IMR-90 (cell line): ENCODE measurements around the gene NME7. TPM values are rescaled to one million over a fixed set of nuclear protein-coding genes. Genes with fewer than 3 reads are reported as not detected.

ENCODE experiments used
- ATAC-seq: fragments of 200-7000 bp; cut with Tn5 transposase; 2 replicates; pipeline ENCODE4 v1.9.1; 2020; ENCODE audit warnings: low read depth, mild to moderate bottlenecking, moderate library complexity
- BruUV-seq: library from RNA; stranded (reverse); fragments of 400-500 nt; replicated peaks from 2 replicates; lab custom pipeline; 2021; lab: Mats Ljungman, UMichigan
- CTCF ChIA-PET: fragments of 300-600 bp; formaldehyde crosslinking; extraction: SDS; loops from one replicate; lab custom pipeline; 2021; ENCODE audit warnings: antibody characterized with exemption; lab: Yijun Ruan, JAX
- POLR2A ChIA-PET: fragments of 300-600 bp; sonication (Branson Sonifier 250); formaldehyde crosslinking; loops from one replicate; lab custom pipeline; 2022; ENCODE audit warnings: antibody characterized with exemption; ENCODE audit not compliant: unreplicated experiment; lab: Charles Lee
- DNase-seq: peaks from one replicate; pipeline ENCODE4 v3.0.0; 2013
- H2AFZ ChIP-seq: replicated peaks from 2 replicates; pipeline ENCODE3; 2013; ENCODE audit warnings: low read length, mild to moderate bottlenecking; ENCODE audit not compliant: poor library complexity
- H2AK5ac ChIP-seq: 2 replicates; pipeline ENCODE4 v1.6.1; 2013; ENCODE audit warnings: low read depth, low read length, inconsistent platforms
- H2AK9ac ChIP-seq: replicated peaks from 2 replicates; pipeline ENCODE3; 2013; ENCODE audit warnings: mild to moderate bottlenecking, low read depth, low read length, moderate library complexity; ENCODE audit not compliant: poor library complexity
- H2BK120ac ChIP-seq: 2 replicates; pipeline ENCODE4 v1.6.1; 2013; ENCODE audit warnings: low read depth, low read length, inconsistent platforms
- H2BK15ac ChIP-seq: 3 replicates; pipeline ENCODE4 v1.6.1; 2013; ENCODE audit warnings: low read depth, low read length, inconsistent platforms
- H2BK20ac ChIP-seq: 2 replicates; pipeline ENCODE4 v1.6.1; 2013; ENCODE audit warnings: low read depth, mild to moderate bottlenecking, inconsistent platforms, low read length, moderate library complexity
- H2BK5ac ChIP-seq: 2 replicates; pipeline ENCODE4 v1.6.1; 2013; ENCODE audit warnings: mild to moderate bottlenecking, low read depth, low read length, inconsistent platforms; ENCODE audit not compliant: poor library complexity, severe bottlenecking
- H3K14ac ChIP-seq: replicated peaks from 2 replicates; pipeline ENCODE4 v1.6.1; 2013; ENCODE audit warnings: low read depth, low read length, inconsistent platforms
- H3K18ac ChIP-seq: 2 replicates; pipeline ENCODE4 v1.6.1; 2013; ENCODE audit warnings: low read depth, low read length, control low read depth
- H3K23ac ChIP-seq: 2 replicates; pipeline ENCODE4 v1.6.1; 2013; ENCODE audit warnings: low read depth, low read length, inconsistent platforms
- H3K27ac ChIP-seq: 2 replicates; pipeline ENCODE4 v1.5.1; 2013; ENCODE audit warnings: mild to moderate bottlenecking, control low read depth, low read length; ENCODE audit not compliant: insufficient read depth
- H3K27me3 ChIP-seq: 2 replicates; pipeline ENCODE4 v1.6.1; 2013; ENCODE audit warnings: low read length; ENCODE audit not compliant: control insufficient read depth, insufficient read depth
- H3K36me3 ChIP-seq: 2 replicates; pipeline ENCODE4 v1.6.1; 2013; ENCODE audit warnings: low read length, mixed read lengths; ENCODE audit not compliant: control insufficient read depth, insufficient read depth
- H3K4ac ChIP-seq: 2 replicates; pipeline ENCODE4 v1.6.1; 2013; ENCODE audit warnings: low read depth, low read length, inconsistent platforms
- H3K4me1 ChIP-seq: 2 replicates; pipeline ENCODE4 v1.6.1; 2013; ENCODE audit warnings: low read length, mixed read lengths; ENCODE audit not compliant: control insufficient read depth, insufficient read depth
- H3K4me2 ChIP-seq: 2 replicates; pipeline ENCODE4 v1.6.1; 2013; ENCODE audit warnings: low read depth, mild to moderate bottlenecking, control low read depth, low read length, moderate library complexity
- H3K4me3 ChIP-seq: 2 replicates; pipeline ENCODE4 v1.5.1; 2013; ENCODE audit warnings: low read depth, mild to moderate bottlenecking, control low read depth, low read length, moderate library complexity; ENCODE audit not compliant: insufficient read depth
- H3K56ac ChIP-seq: 2 replicates; pipeline ENCODE4 v1.6.1; 2013; ENCODE audit warnings: low read length, inconsistent platforms; ENCODE audit not compliant: insufficient read depth; ENCODE audit errors: extremely low read depth
- H3K79me1 ChIP-seq, 2 experiments: 2 replicates each; pipeline ENCODE4 v1.6.1; 2013; ENCODE audit warnings: low read length in 2 of 2, inconsistent platforms in 1 of 2, low read depth in 1 of 2
- H3K9ac ChIP-seq: 2 replicates; pipeline ENCODE4 v1.6.1; 2013; ENCODE audit warnings: low read depth, low read length, control low read depth
- H3K9me1 ChIP-seq: 2 replicates; pipeline ENCODE4 v1.6.1; 2013; ENCODE audit warnings: low read length, inconsistent platforms; ENCODE audit not compliant: insufficient read depth
- H3K9me3 ChIP-seq: 2 replicates; pipeline ENCODE4 v1.6.1; 2013; ENCODE audit warnings: low read length; ENCODE audit not compliant: control insufficient read depth, insufficient read depth
- H4K20me1 ChIP-seq: 2 replicates; pipeline ENCODE4 v1.6.1; 2013; ENCODE audit warnings: low read length, inconsistent platforms; ENCODE audit not compliant: insufficient read depth
- H4K5ac ChIP-seq: 2 replicates; pipeline ENCODE4 v1.6.1; 2013; ENCODE audit warnings: mild to moderate bottlenecking, low read depth, low read length, control low read depth
- H4K8ac ChIP-seq, 2 experiments: 2 replicates each; pipeline ENCODE4 v1.6.1; 2013; ENCODE audit warnings: low read depth in 2 of 2, low read length in 2 of 2, control low read depth in 1 of 2, inconsistent platforms in 1 of 2
- H4K91ac ChIP-seq: 2 replicates; pipeline ENCODE4 v1.6.1; 2013; ENCODE audit warnings: low read depth, low read length, inconsistent platforms; ENCODE audit not compliant: insufficient read depth
- BHLHE40 ChIP-seq: fragments of 150-350 bp; IDR thresholded peaks from 2 replicates; pipeline ENCODE4 v1.6.1; 2016; ENCODE audit warnings: mild to moderate bottlenecking, low read depth, low read length
- NFE2L2 ChIP-seq: fragments of 150-350 bp; IDR thresholded peaks from 2 replicates; pipeline ENCODE4 v1.6.1; 2016; ENCODE audit warnings: low read depth, mild to moderate bottlenecking, low read length
- WGBS, 2 experiments: methylation state at CpG; one replicate each; pipeline versions ENCODE4 v1.1.5 to v1.1.7; 2013; ENCODE audit warnings: missing lambda C conversion rate in 2 of 2; ENCODE audit not compliant: insufficient read length in 1 of 2; ENCODE audit errors: extremely low coverage in 2 of 2; 5-methylcytosine and 5-hydroxymethylcytosine counted together
- dilution Hi-C: fragments of 300-500 bp; cut with HindIII; formaldehyde crosslinking; loops from one replicate; pipeline ENCODE4 v1.14.3; 2018; ENCODE audit warnings: low sequenced_read_pairs; ENCODE audit not compliant: unreplicated experiment
- in situ Hi-C: fragments of 300-500 bp; cut with MboI; formaldehyde crosslinking; loops from 3 replicates; pipeline ENCODE4 v1.14.3; 2019; ENCODE audit warnings: low sequenced_read_pairs, inconsistent platforms, mixed read lengths
- intact Hi-C: fragments of 100-400 bp; cut with micrococcal nuclease; formaldehyde crosslinking; loops from 2 replicates; pipeline ENCODE4 v1.10.0; 2022
- polyA plus RNA-seq, 3 experiments: library from polyadenylated mRNA; depleted of rRNA; stranded (reverse); fragments of >200 nt; gene quantifications; 2 replicates each; pipeline ENCODE4 v1.2.3, GENCODE V29; 2012; ENCODE audit warnings: low replicate concordance in 1 of 3
- total RNA-seq: library from RNA; depleted of rRNA; stranded (reverse); fragments of >200 nt; gene quantifications from 2 replicates; pipeline ENCODE4 v1.2.3, GENCODE V29; 2012

NME7 gene
- total and polyA plus RNA-seq, 2 of the 4 experiments (the other 2 are of a cell fraction) = 18.3 to 22.4 TPM

DNA sequence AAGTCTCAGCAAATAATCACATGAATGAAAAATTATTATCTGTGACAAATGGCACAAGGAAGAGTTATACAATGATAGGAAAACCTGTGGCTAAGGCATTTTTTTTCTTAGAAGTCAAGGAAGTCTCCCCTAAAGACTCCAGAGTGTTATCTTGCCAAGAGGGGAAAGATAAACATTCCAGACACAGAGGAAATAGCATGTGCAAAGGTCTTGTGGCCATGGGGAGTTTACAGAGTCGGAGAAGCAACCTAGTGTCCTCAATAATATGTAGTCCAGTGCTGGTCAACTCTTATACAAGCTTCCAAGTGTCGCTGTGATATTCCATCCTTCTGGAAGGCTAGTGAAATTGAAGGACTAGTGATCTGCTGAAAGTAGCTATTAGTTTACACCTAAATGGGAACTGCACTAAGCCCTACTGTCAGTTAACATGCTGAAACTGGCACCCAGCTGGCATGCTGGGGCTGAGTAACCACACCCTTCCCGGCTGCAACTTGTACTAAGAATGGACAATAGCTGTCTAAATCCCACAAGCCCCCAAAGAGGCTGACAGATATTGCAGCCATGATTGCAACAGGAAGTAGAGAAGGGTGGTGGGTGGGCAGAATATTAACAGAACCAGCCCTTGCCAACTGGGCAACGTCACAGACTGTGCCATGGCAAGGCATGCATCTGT, 272.6 kb downstream of the NME7 start:
- H3K23ac ChIP-seq = no peak overlapping the region
- TF ChIP-seq NFE2L2 = no peak
- TF ChIP-seq BHLHE40 = no peak
- H2BK20ac ChIP-seq = no peak overlapping the region
- H2BK15ac ChIP-seq = no peak overlapping the region
- H3K4ac ChIP-seq = no peak overlapping the region
- H4K5ac ChIP-seq = no peak overlapping the region
- BruUV-seq = no TSS peak
- WGBS, 2 experiments = 60% methylated on average over 1 of the region's 4 CpGs; no CpG with 5 or more reads in 1 of the 2 experiments
- H3K18ac ChIP-seq = no peak overlapping the region
- no peak overlapping the region for H3K27ac ChIP-seq
- H4K91ac ChIP-seq = no peak overlapping the region
- no peak overlapping the region for H2BK5ac ChIP-seq
- no peak overlapping the region for H3K56ac ChIP-seq
- H2BK120ac ChIP-seq = no peak overlapping the region
- H3K4me2 ChIP-seq = no peak overlapping the region
- H3K9ac ChIP-seq = no peak overlapping the region
- H3K14ac ChIP-seq = no peak overlapping the region
- ATAC-seq (no peak), DNase-seq (no peak)
- H4K20me1 ChIP-seq = no peaks in the 10 kb centered on the region
- ChIA-PET CTCF (no interaction called here), POLR2A (no interaction called here)
- no peak overlapping the region for H3K4me3 ChIP-seq
- no peaks in the 10 kb centered on the region for H3K36me3 ChIP-seq
- intact Hi-C loops (no loop called here), in situ Hi-C loops (no loop called here), dilution Hi-C loops (no loop called here)
- no peak overlapping the region for H2AK9ac ChIP-seq
- no peak overlapping the region for H4K8ac ChIP-seq
- H3K9me1 ChIP-seq = no peaks in the 10 kb centered on the region
- no peaks in the 10 kb centered on the region for H3K4me1 ChIP-seq
- no peak overlapping the region for H2AFZ ChIP-seq
- H3K79me1 ChIP-seq = no peaks in the 10 kb centered on the region
- H3K9me3 ChIP-seq = no peaks in the 10 kb centered on the region
- H3K27me3 ChIP-seq = peaks cover 5% of the 10 kb centered on the region
- H2AK5ac ChIP-seq = no peak overlapping the region
